ENCODE results near the gene SMARCC1.

Gene SMARCC1

DNA sequence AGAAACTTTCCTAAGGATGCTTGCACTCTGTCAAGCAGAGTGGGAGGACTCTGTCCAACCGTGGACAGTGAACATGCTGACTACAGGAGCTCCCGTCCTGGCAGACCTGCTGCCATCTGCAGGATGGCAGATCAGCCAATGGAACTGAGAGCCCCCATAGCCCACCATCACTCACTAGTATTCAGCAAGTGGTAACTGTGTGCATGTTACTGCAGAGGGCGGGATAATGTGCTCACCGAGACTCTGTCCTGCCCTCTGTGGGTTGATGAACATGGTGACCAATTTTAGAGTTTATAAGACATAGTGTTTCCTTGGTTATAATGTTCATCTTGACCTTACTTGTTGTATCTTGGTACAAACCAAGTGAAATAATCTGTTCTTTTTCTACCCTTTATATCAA is 214.5 kb downstream of the SMARCC1 start:
- Histone ChIP-seq H4K20me1 (ENCODE audit: insufficient read depth, low read length) (no peaks in the 10 kb centered on the region), H3K4me3 (ENCODE audit: low read length) (no peak overlapping the region), H3K27ac (ENCODE audit: low read length) (no peak overlapping the region), H3K9ac (ENCODE audit: low read length) (no peak overlapping the region), H3K36me3 (replicated peaks; ENCODE audit: low read depth, low read length) (no peaks in the 10 kb centered on the region), H3K4me2 (ENCODE audit: low read length) (no peak overlapping the region), H3K27me3 (ENCODE audit: low read depth, low read length) (no peaks in the 10 kb centered on the region), H3K4me1 (ENCODE audit: low read length) (peaks cover 9% of the 10 kb centered on the region), H3K9me3 (ENCODE audit: insufficient read depth, low read length) (no peaks in the 10 kb centered on the region), H3K79me2 (ENCODE audit: low read length) (no peaks in the 10 kb centered on the region), H2AFZ (ENCODE audit: low read depth, low read length) (no peak overlapping the region)
- TF ChIP-seq CTCF (IDR thresholded peaks at IDR 0.05; ENCODE audit: low read depth, low read length) (peak; percentile 18; the same call in 1 of the 2 replicates), EZH2phosphoT487 (IDR thresholded peaks at IDR 0.05; ENCODE audit: low read depth) (no peak)

DNA sequence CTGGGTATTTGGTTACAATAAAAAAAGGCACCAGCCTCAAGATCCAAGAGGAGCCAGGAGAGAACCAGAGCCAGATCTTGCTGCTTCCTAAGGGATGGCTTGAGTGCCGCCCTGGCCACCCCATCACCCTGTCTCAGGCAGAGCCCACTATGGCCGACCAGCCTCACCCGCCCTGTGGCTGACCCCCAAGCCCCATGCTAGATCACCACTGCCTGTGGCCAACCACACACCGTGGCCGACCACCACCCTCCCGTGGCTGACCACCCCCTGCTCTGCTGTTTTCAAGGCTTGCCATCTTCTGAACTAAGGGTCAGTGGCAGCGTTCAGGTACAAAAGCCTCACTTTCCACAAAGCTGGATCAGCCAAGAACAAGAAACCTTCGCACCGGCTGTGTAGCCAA is 215.0 kb downstream of the SMARCC1 start:
- no peaks in the 10 kb centered on the region for H4K20me1 ChIP-seq (ENCODE audit: insufficient read depth, low read length)

DNA sequence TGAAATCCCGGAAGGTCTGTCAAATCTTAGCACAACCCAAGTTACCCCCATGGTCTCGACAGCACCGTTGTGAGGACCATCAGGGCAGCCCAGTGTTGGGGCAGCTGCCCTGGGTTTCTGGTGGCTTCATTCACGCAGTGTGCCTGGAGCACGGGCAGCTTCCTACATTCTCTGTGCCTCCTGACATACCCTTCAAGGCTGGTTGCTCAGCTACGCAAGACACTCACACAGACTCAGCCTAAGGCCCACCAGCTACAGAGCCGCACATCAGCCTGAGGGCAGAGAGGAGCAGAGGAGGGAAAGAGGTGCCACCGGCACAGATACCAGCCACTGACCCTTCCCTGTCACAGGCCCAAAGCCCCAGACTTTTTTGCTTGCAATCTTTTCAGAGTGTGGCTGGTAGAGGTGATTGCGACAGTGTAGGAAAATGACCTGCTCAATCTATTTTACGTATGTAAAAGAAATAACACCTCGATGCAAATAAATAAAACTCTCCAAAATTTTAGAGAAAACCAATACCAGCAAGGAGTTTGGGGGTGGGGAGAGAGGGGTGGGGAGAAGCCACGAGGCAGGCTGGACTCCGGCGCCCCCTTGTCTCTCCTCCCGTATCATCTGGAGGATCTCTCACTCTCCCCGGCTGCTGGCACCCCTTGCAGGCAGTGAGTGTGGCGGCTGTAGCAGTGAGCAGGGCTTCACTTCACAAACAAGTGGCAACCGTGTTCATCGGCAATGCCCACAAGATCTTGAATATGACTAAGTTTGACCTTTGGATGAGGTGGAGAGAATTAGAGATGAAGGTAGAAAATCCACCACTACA is 215.8 kb downstream of the SMARCC1 start:
- Histone ChIP-seq H3K27me3 (ENCODE audit: low read depth, low read length) (no peaks in the 10 kb centered on the region), H3K9ac (ENCODE audit: low read length) (no peak overlapping the region), H4K20me1 (ENCODE audit: insufficient read depth, low read length) (no peaks in the 10 kb centered on the region), H3K36me3 (replicated peaks; ENCODE audit: low read depth, low read length) (no peaks in the 10 kb centered on the region), H3K27ac (ENCODE audit: low read length) (no peak overlapping the region), H3K79me2 (ENCODE audit: low read length) (no peaks in the 10 kb centered on the region), H3K4me2 (ENCODE audit: low read length) (no peak overlapping the region), H2AFZ (ENCODE audit: low read depth, low read length) (no peak overlapping the region), H3K4me1 (ENCODE audit: low read length) (peaks cover 9% of the 10 kb centered on the region), H3K9me3 (ENCODE audit: insufficient read depth, low read length) (no peaks in the 10 kb centered on the region), H3K4me3 (ENCODE audit: low read length) (no peak overlapping the region)
- TF ChIP-seq CTCF (IDR thresholded peaks at IDR 0.05; ENCODE audit: low read depth, low read length) (no peak), EZH2phosphoT487 (IDR thresholded peaks at IDR 0.05; ENCODE audit: low read depth) (no peak)

More for the DNA sequence above, 215.0 kb downstream of the SMARCC1 start:
- H3K36me3 ChIP-seq (replicated peaks; ENCODE audit: low read depth, low read length), result no peaks in the 10 kb centered on the region
- peaks cover 9% of the 10 kb centered on the region for H3K4me1 ChIP-seq (ENCODE audit: low read length)
- no peaks in the 10 kb centered on the region for H3K9me3 ChIP-seq (ENCODE audit: insufficient read depth, low read length)
- no peak overlapping the region for H3K9ac ChIP-seq (ENCODE audit: low read length)
- H3K79me2 ChIP-seq (ENCODE audit: low read length), result no peaks in the 10 kb centered on the region
- no peak overlapping the region for H3K27ac ChIP-seq (ENCODE audit: low read length)
- no peak overlapping the region for H3K4me3 ChIP-seq (ENCODE audit: low read length)
- no peak for TF ChIP-seq CTCF (IDR thresholded peaks at IDR 0.05; ENCODE audit: low read depth, low read length)
- no peak for TF ChIP-seq EZH2phosphoT487 (IDR thresholded peaks at IDR 0.05; ENCODE audit: low read depth)
- no peak overlapping the region for H2AFZ ChIP-seq (ENCODE audit: low read depth, low read length)
- H3K27me3 ChIP-seq (ENCODE audit: low read depth, low read length), result no peaks in the 10 kb centered on the region
- H3K4me2 ChIP-seq (ENCODE audit: low read length), result no peak overlapping the region

DNA sequence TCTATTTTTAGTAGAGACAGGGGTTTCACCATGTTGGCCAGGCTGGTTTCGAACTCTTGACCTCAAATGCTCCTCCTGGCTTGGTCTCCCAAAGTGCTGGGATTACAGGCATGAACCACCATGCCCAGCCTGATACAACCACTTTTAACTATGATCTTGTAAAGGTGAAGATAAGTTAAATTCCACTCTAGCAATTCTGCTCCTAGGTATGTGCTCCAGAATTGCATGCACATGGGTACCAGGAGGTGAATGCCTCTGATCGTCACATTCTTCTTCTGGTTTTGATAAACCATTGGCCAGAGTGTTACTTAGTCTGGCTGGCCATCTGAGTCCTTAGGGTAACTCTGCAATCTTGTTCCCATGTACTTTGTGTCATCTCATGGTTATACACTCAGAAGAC is 225.3 kb downstream of the SMARCC1 start:
- no peak overlapping the region for H3K27ac ChIP-seq (ENCODE audit: low read length)
- TF ChIP-seq CTCF (IDR thresholded peaks at IDR 0.05; ENCODE audit: low read depth, low read length) (no peak), EZH2phosphoT487 (IDR thresholded peaks at IDR 0.05; ENCODE audit: low read depth) (no peak)
- H4K20me1 ChIP-seq (ENCODE audit: insufficient read depth, low read length), result no peaks in the 10 kb centered on the region
- peaks cover 5% of the 10 kb centered on the region; the same call in 1 of the 2 replicates for H3K27me3 ChIP-seq (ENCODE audit: low read depth, low read length)
- H2AFZ ChIP-seq (ENCODE audit: low read depth, low read length), result no peak overlapping the region
- H3K4me3 ChIP-seq (ENCODE audit: low read length), result no peak overlapping the region
- H3K79me2 ChIP-seq (ENCODE audit: low read length), result no peaks in the 10 kb centered on the region
- no peaks in the 10 kb centered on the region for H3K4me1 ChIP-seq (ENCODE audit: low read length)
- H3K9ac ChIP-seq (ENCODE audit: low read length), result no peak overlapping the region
- no peaks in the 10 kb centered on the region for H3K9me3 ChIP-seq (ENCODE audit: insufficient read depth, low read length)
- no peak overlapping the region for H3K4me2 ChIP-seq (ENCODE audit: low read length)
- H3K36me3 ChIP-seq (replicated peaks; ENCODE audit: low read depth, low read length), result no peaks in the 10 kb centered on the region

Data from OCI-LY3 (cell line).